Stimulated activated CD4-positive, alpha-beta T cell treated with anti-CD3 and anti-CD28 coated beads, Interleukin-15, amount 100 ng/mL, for 24 hours (primary cell): ENCODE data around the gene CLCA1.

Experiments
- DNase-seq: peaks from one replicate; pipeline ENCODE4 v3.0.0-alpha.2; 2020

CLCA1 gene

DNA sequence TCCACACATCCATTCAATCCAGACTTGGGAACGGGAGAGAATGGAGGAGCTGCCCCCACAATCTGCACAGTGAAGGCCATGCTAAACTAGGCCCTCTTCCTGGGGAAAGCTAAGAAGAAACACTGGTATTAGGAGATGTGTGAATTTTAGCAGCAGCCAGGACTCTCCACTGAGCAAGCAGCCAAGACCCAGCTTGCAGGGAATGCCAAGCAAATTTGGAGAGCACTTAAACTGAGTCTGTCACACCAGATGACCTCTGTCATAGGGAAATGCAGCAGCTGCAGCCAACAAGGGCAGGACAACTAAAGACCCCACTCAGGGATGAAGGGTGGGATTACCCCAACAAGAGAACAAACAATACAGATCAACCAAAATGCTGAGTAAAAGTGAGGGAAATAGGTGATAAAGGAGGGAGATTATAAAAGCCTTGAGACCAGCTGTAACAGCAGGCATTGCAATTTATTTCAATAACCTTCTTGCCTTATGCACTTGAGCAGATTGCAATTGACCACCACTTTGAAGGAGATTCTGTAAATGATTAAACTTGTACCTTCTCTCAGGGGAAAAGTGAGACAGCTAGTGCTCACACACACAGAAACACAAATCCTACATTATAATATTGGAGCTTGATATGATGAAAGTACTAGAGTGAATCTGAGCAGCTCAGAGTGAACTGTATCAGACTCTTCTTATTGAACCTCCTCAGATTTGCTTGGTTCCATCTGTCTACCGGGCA, 2.5 kb upstream of the CLCA1 start:
- DNase-seq: no peak

DNA sequence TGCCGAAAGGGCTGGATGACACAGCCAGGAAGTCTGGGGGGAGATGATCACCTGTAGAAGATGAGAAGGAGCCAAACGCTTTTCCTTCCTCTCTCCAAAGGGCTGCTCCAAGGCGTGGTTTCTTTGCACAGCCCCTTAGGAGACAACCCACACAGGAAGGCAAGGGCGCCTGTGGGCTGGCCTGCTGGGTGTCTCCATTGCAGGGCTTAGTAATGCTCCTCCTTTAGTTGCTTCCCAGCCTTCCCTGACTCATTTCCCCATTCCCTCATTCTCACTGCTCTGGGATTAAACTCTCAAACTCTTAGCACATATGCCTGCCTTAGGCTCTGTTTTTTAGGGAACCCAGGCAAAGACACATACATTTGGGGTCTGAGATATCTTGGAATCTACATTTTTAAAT, 1.7 kb upstream of the CLCA1 start:
- no peak for DNase-seq

DNA sequence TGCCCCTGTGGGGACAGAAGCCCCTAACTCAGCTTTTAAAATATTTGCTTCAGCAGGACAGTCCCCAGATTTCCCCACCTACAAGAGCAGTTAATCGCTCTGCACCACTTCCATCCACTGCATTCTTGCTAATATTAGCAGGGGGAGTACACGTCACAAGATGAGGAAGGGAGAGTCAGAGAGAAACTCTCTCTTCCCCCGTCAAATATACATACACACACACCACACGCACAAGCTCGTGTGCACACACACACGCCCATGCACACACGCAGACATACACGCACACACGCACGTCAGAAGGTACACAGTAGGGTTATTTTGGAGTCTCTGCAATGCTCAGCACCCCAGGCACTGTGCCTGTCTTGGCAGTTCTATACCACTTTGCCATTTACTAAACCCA, 2.1 kb downstream of the CLCA1 start:
- DNase-seq: no peak

DNA sequence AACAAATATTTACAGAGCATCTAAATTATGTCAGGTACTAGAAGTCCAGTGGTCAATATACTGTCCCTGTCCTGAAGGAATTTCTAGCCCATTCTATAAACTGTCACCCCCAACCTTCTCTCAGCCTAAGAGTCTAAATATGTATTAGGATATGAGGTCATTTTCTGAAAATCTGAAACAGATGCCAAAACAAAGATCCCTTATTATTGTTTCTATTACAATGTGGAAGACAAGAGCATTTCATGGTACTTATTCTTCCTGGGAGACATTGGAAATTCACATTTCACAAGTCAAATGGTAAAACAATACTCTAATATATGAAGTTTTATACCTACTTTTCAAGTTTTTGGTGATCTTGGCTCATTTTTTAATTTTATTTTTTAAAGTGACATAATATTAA, 2.6 kb downstream of the CLCA1 start:
- no peak for DNase-seq

DNA sequence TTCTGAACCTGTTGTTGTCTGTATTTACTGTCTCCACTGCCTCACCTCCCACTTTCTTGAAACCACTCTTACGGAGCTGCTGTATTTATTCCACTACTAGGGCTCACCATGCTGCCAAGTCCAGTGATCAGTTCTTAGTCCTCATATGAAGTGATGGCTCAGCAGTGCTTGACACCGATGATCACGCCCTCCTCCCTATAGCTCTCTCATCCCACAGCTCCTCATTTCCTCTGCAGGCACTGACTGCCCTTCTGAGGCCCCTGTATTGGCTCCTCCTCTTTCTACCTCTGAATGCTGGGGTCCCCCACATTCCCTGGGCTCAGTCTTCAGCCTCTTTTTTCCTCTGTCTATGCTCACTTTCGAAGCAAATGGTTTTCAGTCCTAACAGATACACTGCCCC, 3.4 kb downstream of the CLCA1 start:
- no peak for DNase-seq

DNA sequence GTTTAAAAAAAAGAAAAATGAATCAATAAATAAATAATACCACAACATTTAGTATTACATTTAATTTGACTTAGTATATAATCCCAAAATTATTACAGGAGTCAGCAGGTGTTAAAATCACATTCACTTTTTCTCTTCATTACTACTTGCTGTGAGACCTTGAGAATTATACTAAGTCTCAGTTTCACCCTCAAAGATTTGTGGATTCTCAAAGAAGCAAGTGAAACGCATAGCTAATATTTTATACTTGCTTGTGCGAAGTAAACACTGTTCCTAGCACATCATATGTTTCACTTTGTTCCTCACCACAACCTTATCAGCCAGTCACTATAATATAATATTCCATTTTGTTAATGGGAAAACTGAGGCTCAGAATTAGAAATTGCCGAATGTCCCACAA, 4.0 kb downstream of the CLCA1 start:
- DNase-seq: no peak

DNA sequence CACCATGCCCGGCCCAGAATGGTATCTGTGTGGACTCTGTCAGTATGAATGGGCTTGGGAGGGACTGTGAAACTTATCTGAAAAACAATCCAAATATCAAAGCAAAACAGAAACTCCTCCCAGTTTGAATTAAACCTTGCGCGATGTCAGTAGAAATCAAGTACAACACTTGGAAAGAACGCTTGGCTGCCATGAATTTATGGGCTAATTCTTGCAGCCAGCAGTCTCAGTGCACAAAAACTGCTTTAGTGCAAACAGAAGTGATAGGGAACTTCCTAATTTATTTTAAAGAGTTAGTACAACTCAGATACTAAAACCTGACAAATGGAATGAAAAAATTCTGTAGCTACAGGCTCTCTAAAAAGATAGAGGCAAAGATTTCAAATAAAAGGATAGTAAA, 8.5 kb downstream of the CLCA1 start:
- no peak for DNase-seq

DNA sequence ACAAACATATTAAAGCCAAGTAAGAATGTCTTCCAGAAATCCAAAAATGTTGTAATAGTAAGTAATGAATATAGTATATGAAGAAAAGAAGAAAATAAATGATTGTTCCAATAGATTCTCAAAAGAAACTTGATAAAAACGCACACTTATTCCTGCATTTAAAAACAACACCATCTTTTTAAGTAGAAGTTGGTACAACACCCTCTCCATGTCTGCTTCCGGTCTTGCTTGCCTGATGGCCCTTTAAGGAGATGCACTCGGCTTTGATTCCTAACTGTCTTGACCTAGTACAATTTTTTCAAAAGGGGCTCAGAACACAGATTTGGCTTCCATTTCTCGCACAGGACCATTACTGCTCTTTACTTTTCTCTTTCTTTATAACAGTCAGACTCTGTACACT, 9.0 kb downstream of the CLCA1 start:
- DNase-seq: no peak

DNA sequence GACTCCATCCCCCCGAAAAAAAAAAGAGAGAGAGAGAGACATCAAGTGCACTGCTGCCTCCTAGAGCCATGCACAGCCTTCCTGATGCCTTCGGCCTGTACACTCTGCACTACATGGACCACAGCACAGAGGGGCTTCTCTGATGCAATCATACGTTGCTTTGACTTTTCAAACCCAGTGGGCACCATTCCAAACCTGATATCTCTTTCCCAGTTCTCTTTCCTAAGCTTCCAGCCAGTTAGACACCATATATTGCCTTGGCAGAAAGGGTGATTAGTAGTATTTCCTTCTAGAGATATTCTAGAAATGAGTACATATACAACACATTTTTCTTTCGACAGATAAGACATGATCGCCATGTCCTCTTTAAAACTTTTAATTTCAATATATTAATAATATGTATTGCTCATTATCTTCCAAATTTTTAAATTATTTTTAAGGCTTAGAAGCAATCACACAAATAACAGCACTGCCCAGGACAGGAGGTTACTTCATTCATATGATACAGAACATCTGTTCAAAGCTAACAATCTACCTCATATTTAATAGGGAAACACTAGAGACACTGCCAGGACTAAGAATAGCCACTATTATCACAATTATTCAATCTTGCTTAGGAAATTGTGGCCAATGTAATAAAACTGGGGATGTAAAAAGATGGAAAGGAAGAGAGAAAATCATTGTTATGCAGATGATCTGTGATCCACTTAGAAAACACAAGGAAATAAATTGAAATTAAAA, 9.9 kb downstream of the CLCA1 start:
- DNase-seq: no peak

DNA sequence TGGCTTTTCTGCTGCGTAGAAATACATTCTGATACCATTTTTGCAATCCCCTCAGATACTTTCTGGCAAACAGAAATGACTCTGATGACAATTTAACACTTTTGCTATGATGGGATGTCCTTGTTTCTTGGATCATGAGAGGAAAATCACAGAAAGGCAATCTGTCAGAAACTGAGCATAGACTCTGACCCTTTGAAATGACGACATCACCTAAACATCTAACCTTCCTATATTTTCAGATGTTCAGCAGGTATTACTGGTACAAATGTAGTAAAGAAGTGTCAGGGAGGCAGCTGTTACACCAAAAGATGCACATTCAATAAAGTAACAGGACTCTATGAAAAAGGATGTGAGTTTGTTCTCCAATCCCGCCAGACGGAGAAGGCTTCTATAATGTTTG, 13.2 kb downstream of the CLCA1 start:
- DNase-seq: no peak

DNA sequence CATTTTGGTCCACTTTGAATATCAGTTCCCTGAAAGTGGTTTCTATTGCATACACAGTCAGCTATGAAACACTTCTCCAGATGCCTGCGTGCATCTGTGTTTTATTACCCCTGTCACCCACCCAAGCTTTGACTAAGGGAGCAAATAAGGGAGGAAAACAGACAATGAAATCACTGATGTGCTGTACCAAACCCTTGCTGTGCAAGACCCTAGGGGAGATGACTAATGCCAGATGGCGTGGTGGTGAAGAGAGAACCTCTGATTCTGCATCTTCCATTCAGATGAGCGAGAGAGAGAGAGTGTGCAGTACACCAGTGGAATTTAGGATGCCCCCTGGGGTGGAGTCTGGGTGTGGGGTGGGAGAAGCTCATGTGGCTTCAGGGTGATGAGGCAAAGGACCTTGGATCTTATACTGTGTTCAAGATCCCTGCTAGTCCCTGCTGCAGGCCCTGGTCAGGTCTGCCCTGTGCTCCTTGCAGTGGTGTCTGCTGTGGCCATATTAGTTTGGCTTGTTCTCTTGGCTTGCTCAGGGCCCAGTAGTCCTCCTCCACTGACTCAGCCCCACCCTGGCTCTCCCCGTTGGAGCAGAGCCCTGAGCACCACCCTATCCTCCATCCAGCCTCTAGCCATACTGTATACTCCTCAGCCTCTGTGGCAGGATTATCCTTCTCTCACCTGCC, 18.5 kb downstream of the CLCA1 start:
- DNase-seq: no peak

DNA sequence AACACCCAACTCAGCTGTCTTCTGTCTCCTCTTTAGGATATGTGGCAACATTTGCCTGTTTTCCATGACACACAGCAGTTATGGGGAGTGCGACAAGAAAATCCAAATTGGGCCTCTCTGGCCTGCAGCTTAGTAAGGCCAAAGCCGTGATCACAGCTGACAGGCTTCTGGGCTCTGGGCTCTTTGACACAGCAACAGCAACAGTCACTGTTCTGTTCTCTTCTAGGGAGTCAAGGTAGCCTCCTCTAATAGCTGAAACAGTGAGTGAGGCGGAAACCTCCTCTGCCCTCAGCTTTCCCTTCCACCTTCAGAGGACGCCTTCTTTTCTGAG, 19.0 kb downstream of the CLCA1 start:
- DNase-seq: no peak

DNA sequence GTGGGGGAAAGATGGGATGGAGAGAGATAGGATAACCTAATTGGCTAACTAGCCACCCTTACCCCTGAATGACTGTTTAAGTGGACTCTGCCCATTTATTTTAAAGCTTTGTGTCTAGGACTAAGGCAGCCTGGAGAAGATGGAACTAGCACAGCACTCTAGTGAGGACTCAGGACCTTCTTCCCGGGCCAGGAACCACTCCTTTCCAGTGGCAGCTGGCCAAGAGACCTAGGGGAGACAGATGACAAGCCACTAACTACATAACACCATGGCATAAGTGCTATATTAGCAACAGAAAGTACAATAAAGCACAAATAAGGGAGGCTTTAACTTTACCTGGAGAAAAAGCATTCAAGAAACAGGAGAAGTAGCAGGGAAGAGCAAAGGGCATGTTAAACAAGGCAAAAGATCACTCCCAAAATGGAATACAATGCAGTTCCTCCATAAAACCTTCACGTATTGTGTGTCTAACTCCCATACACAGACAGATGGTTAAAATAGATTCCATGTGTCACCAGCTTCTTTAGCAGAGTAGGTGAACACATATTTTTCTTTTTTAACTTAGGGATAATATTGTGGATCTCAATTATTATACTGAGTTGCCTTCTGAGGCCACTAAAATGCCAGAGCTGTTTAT, 20.6 kb downstream of the CLCA1 start:
- DNase-seq: no peak

DNA sequence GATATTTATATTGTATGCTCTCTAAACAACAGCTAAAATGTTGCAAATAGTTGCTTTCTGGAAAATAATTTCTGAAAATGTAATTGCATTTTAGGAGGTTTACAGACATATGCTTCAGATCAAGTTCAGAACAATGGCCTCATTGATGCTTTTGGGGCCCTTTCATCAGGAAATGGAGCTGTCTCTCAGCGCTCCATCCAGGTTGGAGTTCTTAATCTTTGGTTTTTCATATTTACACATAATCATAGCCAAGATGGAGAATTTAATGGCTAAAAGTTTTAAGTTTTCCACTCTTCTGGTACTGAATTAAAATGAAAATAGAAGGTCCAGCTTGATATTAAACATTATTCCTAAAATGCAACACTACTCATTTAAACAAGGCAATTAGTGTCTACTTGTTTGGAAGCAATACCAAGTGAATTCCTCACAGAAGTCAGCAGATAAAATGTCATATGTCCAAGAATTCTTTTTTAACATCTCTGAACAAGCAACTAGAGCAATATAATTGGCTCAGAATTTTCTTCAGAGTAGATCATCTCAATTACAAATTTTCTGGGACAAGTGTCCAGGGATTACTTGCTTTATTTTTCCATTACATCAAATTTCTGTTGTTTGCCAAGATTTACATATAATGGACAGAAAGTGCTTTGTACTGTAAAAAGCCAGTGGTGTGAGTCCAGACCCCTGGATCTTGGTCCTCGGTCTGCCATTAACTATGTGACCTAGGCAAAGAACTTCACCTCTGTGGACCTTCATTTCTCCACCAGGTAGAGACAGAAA, 22.6 kb downstream of the CLCA1 start:
- no peak for DNase-seq

DNA sequence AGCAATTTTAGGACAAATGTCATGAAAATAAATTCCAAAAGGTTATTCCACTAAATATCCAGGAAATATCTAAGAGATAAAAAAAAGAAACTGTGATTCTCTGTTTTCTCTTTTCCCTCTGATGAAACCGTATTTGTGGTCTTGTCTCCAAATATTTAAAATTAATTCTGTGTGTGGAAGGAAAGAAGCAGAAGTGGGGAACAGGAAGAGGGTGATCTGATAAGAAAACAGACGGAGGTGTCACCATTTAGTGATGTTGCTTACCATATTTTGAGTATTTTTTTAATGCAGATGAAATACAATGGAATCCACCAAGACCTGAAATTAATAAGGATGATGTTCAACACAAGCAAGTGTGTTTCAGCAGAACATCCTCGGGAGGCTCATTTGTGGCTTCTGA, 29.6 kb downstream of the CLCA1 start:
- no peak for DNase-seq

DNA sequence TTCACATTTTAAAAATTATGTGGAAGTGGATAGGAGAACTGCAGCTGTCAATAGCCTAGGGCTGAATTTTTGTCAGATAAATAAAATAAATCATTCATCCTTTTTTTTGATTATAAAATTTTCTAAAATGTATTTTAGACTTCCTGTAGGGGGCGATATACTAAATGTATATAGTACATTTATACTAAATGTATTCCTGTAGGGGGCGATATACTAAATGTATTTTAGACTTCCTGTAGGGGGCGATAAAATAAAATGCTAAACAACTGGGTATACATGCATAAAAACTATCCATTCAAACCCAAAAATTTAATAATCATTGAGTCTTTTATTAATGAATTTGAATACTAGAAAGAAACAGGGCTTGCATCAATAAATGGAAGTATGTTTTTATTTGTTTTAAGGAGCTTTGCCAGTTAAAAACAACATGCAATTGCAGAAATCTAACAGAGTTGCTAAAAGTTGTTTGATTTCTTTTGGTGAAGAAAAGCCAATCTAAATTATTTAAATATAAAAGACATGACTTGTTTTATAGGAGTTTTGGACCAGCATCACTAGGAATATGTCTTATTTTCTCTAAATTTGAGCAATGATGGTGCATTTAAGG, 31.4 kb downstream of the CLCA1 start:
- no peak for DNase-seq

DNA sequence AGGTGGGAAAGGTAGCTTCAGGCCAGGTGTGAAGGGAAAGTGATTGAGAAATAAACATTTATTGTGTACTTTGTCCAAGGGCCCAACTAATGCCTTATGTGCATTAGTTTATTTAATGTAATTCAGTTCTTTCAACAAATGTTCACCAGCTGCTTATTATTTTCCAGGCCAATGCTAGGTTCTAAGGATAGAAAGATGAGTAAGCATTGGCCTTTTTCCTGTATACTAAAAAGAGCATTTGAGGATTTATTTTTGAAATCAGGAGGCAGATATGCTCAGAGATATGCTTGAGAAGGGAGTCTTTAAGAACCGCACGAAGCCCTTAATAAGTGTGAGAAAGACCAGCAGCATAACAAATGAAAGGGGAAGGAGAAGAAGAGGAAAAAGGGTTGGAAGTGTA, 32.0 kb downstream of the CLCA1 start:
- DNase-seq: no peak

DNA sequence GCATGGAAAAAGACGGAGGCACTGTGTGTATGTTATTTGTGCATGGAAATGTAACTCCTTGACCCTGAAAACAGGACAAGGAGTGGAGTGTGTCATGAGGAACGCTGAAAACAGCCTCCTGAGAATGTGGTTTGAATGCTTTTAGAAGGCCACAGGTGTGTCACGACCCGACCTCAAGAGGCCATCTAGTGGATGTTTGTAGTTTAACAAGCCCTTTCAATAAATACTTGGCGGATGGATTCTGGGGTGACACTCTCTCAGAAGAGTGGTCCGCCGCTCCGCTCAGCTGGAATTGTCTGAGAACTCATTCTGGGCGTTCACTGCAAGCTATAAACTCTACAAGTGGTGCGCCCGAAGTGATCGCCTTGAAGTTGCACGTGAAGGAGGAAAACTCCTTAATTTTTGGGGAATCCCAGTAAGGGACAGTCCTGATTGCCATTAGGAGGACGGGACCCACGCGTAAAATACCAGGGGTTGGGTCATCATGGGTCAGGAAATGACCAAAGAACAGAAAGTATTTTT, 33.5 kb downstream of the CLCA1 start:
- DNase-seq: peak; percentile 35

DNA sequence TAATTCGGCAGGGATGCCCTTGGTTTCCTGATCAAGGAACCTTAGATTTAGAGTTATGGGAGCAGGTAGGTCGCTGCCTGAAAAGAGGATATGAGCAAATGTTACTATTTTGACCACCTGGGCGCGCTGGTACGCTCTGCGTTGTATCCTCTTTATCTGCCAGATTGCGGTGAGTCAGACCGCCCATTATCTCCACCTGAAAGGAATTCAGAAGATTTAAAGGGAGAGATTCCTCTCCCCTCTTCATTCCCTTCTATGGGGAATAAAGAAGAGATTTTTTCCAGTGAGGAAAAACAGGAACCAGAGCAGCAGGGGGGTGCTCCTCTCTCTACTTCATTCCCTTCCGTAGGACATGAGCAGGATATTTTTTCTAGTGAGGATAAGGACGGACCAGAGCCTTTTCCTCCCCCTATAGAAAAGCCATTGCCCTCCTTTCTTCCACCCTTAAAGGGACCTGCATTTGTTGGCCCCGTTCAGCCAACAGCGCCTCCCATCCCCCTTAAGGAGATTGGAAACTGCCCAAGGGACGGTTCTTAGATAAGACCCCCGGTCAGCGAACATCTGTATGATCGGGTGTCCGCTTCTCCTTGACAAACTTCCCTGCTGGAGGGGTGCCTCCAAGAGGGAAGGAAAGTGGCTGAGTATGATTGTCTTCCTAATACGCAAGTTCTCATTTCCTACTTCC, 34.1 kb downstream of the CLCA1 start:
- peak; percentile 21 for DNase-seq

DNA sequence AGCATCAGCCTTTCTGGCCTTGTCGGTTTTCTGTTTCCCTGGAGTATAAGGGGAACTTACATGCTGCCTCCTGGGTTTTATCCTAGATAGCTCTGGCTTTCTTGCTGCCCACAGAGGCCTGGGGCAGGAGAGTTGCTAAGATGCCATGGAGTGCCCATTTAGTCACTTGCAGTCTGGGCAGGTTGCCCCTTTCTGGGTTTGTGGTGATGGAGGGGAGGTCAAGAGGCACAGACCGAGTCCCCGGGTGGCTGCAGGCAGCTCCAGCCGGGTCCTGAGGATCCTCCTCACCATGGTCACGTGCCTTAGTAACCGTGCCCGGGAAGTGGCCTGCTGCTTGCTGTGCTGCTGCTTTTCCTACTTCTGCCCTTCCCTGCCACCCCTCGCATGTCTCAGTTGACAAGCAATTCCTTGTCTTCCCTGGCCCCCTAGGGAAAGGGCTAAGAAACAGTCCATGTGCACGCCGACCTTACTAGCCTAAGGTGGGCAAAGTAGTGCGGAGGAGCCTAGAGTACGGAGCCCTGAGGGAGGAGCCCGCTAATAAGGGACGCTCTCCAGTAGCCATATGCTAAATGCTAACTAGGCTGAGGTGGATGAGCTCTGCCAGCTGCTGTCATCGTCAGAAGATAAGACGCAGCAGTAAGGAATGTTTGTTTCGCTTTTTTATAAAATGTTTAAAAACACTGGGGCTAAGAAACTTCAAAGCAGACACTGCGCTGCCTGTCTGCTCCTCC, 34.8 kb downstream of the CLCA1 start:
- DNase-seq: no peak

DNA sequence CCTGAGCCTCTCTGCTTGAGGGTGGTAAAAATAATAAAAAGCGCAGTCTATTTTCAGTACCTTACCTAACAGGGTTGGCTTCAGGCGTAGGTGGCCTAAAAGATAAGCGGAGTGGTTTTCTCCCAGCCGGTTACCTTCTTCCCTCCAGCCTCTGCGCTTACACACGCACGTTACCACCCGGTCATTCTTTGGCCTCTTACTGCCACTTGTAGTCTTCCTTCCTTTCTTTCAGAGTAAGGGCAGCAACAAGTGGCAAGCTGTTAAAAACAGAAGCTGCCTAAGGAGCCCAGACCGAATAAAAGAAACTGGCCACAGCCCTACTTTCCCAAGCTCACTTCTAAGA, 35.4 kb downstream of the CLCA1 start:
- no peak for DNase-seq
